ENCODE measurements around the gene ACVR2B. TPM values are rescaled to one million over a fixed set of nuclear protein-coding genes. Genes with fewer than 3 reads are reported as not detected.

Gene ACVR2B
- polyA plus RNA-seq, 1 donor from 2014 or later = 33.3 TPM

GRCh38 chr3:38526792-38527191, 73.1 kb downstream of the ACVR2B start:
- H4K20me1 ChIP-seq (ENCODE audit: insufficient read depth) = no peaks in the 10 kb centered on the region
- no peak overlapping the region for H3K9ac ChIP-seq (ENCODE audit: low read length)
- no peaks in the 10 kb centered on the region for H3F3A ChIP-seq (ENCODE audit: insufficient read depth, low read length, poor library complexity, severe bottlenecking)
- no peak overlapping the region for H3K4me2 ChIP-seq (ENCODE audit: low read length)
- H3K27ac ChIP-seq (ENCODE audit: low read length) = no peak overlapping the region
- H3K9me2 ChIP-seq (ENCODE audit: insufficient read depth, low read length) = no peaks in the 10 kb centered on the region
- H3K36me3 ChIP-seq (ENCODE audit: insufficient read depth, low read length) = peaks cover 7% of the 10 kb centered on the region
- H3K27me3 ChIP-seq (ENCODE audit: insufficient read depth, low read depth, low read length) = no peaks in the 10 kb centered on the region
- no peaks in the 10 kb centered on the region for H3K9me3 ChIP-seq (ENCODE audit: low read length)
- H3K4me3 ChIP-seq (ENCODE audit: low read length) = no peak overlapping the region
- TF ChIP-seq CTCF (IDR thresholded peaks at IDR 0.05; ENCODE audit: poor library complexity, severe bottlenecking) (no peak), SMC3 (conservative IDR thresholded peaks at IDR 0.05; ENCODE audit: poor library complexity) (no peak), TAF1 (IDR thresholded peaks at IDR 0.05; ENCODE audit: low read depth) (no peak), EP300 (conservative IDR thresholded peaks at IDR 0.05; ENCODE audit: poor library complexity, severe bottlenecking) (no peak), RAD21 (conservative IDR thresholded peaks at IDR 0.05) (no peak), MXI1 (conservative IDR thresholded peaks at IDR 0.05; ENCODE audit: poor library complexity, severe bottlenecking) (no peak), REST (IDR thresholded peaks at IDR 0.05; ENCODE audit: borderline replicate concordance) (no peak), EZH2 (IDR thresholded peaks at IDR 0.05; ENCODE audit: borderline replicate concordance, insufficient read depth, low read length, poor library complexity, severe bottlenecking) (no peak)
- no peak overlapping the region for H2AFZ ChIP-seq (ENCODE audit: low read depth, low read length)
- H3K79me2 ChIP-seq (replicated peaks; ENCODE audit: insufficient read depth, low read length) = no peaks in the 10 kb centered on the region

- Histone ChIP-seq H3K9me2 (ENCODE audit: insufficient read depth, low read length) (no peaks in the 10 kb centered on the region), H3F3A (ENCODE audit: insufficient read depth, low read length, poor library complexity, severe bottlenecking) (no peaks in the 10 kb centered on the region), H3K36me3 (ENCODE audit: insufficient read depth, low read length) (peaks cover 7% of the 10 kb centered on the region), H4K20me1 (ENCODE audit: insufficient read depth) (no peaks in the 10 kb centered on the region), H2AFZ (ENCODE audit: low read depth, low read length) (no peak overlapping the region), H3K4me2 (ENCODE audit: low read length) (no peak overlapping the region), H3K79me2 (replicated peaks; ENCODE audit: insufficient read depth, low read length) (no peaks in the 10 kb centered on the region), H3K27me3 (ENCODE audit: insufficient read depth, low read depth, low read length) (no peaks in the 10 kb centered on the region), H3K27ac (ENCODE audit: low read length) (no peak overlapping the region), H3K9me3 (ENCODE audit: low read length) (no peaks in the 10 kb centered on the region), H3K9ac (ENCODE audit: low read length) (no peak overlapping the region), H3K4me3 (ENCODE audit: low read length) (no peak overlapping the region)
- TF ChIP-seq MXI1 (conservative IDR thresholded peaks at IDR 0.05; ENCODE audit: poor library complexity, severe bottlenecking) (no peak), CTCF (IDR thresholded peaks at IDR 0.05; ENCODE audit: poor library complexity, severe bottlenecking) (no peak), REST (IDR thresholded peaks at IDR 0.05; ENCODE audit: borderline replicate concordance) (no peak), TAF1 (IDR thresholded peaks at IDR 0.05; ENCODE audit: low read depth) (no peak), EZH2 (IDR thresholded peaks at IDR 0.05; ENCODE audit: borderline replicate concordance, insufficient read depth, low read length, poor library complexity, severe bottlenecking) (no peak), EP300 (conservative IDR thresholded peaks at IDR 0.05; ENCODE audit: poor library complexity, severe bottlenecking) (no peak), RAD21 (conservative IDR thresholded peaks at IDR 0.05) (no peak), SMC3 (conservative IDR thresholded peaks at IDR 0.05; ENCODE audit: poor library complexity) (no peak), POLR2AphosphoS5 (IDR thresholded peaks at IDR 0.05) (no peak)
These were observed 74.8 kb downstream of the ACVR2B start for GRCh38 chr3:38528457-38528856.
